Measurements from ENCODE around the gene GNPDA2.
"Not testable (repeated sequence)": the region's sequence is repeated elsewhere in the genome, so short reads cannot be mapped to it uniquely, and the experiment has no call there.

The GNPDA2 gene

GRCh38 chr4:44726038-44726871 is at the start of gene GNPDA2:
Gene GNPDA2, minus strand, starts transcription at chr4:44726556. Its CDS starts 4,349 bp downstream, at chr4:44722207.
- DNase-seq (ENCODE audit: low read depth in 2 of 2): peak; percentile 75 to 78

GRCh38 chr4:44772340-44772739 is 46.0 kb upstream of the GNPDA2 start:
- no peak for DNase-seq (ENCODE audit: low read depth in 2 of 2)

- no peak for DNase-seq (ENCODE audit: low read depth in 2 of 2)
Observed at GRCh38 chr4:44771789-44772188, 45.4 kb upstream of the GNPDA2 start.

GRCh38 chr4:44766453-44766852 is 40.1 kb upstream of the GNPDA2 start:
- DNase-seq (ENCODE audit: low read depth in 2 of 2): no peak

- no peak for DNase-seq (ENCODE audit: low read depth in 2 of 2)
Observed at GRCh38 chr4:44765116-44765515, 38.8 kb upstream of the GNPDA2 start.

- DNase-seq (ENCODE audit: low read depth in 2 of 2): no peak
Observed at GRCh38 chr4:44761306-44761705, 35.0 kb upstream of the GNPDA2 start.

- no peak for DNase-seq (ENCODE audit: low read depth in 2 of 2)
Observed at GRCh38 chr4:44760142-44760898, 34.0 kb upstream of the GNPDA2 start.

- DNase-seq (ENCODE audit: low read depth in 2 of 2): no peak
Observed at GRCh38 chr4:44756559-44756958, 30.2 kb upstream of the GNPDA2 start.

GRCh38 chr4:44740201-44740600 is 13.8 kb upstream of the GNPDA2 start:
- DNase-seq (ENCODE audit: low read depth in 2 of 2): no peak

GRCh38 chr4:44738615-44739014 is 12.3 kb upstream of the GNPDA2 start:
- no peak for DNase-seq (ENCODE audit: low read depth in 2 of 2)

GRCh38 chr4:44736900-44737299 is 10.5 kb upstream of the GNPDA2 start:
- DNase-seq (ENCODE audit: low read depth in 2 of 2): no peak

- DNase-seq (ENCODE audit: low read depth in 2 of 2): not testable (repeated sequence)
Observed at GRCh38 chr4:44728694-44729093, 2.3 kb upstream of the GNPDA2 start.

- DNase-seq (ENCODE audit: low read depth in 2 of 2): no peak
Observed at GRCh38 chr4:44727471-44727870, 1.1 kb upstream of the GNPDA2 start.

- no peak for DNase-seq (ENCODE audit: low read depth in 2 of 2)
Observed at GRCh38 chr4:44725726-44726037, 674 bp downstream of the GNPDA2 start.

GRCh38 chr4:44725166-44725565 is 1.2 kb downstream of the GNPDA2 start:
- DNase-seq (ENCODE audit: low read depth in 2 of 2): no peak

- no peak for DNase-seq (ENCODE audit: low read depth in 2 of 2)
Observed at GRCh38 chr4:44722001-44722400, 4.4 kb downstream of the GNPDA2 start.

- DNase-seq (ENCODE audit: low read depth in 2 of 2): no peak
Observed at GRCh38 chr4:44720371-44720770, 6.0 kb downstream of the GNPDA2 start.

- DNase-seq (ENCODE audit: low read depth in 2 of 2): no peak
Observed at GRCh38 chr4:44716597-44716996, 9.8 kb downstream of the GNPDA2 start.

GRCh38 chr4:44713125-44713524 is 13.2 kb downstream of the GNPDA2 start:
- no peak for DNase-seq (ENCODE audit: low read depth in 2 of 2)

- DNase-seq (ENCODE audit: low read depth in 2 of 2): no peak
Observed at GRCh38 chr4:44704673-44705072, 21.7 kb downstream of the GNPDA2 start.

GRCh38 chr4:44701037-44701436 is 25.3 kb downstream of the GNPDA2 start:
- DNase-seq (ENCODE audit: low read depth in 2 of 2): no peak

- no peak for DNase-seq (ENCODE audit: low read depth in 2 of 2)
Observed at GRCh38 chr4:44700427-44700826, 25.9 kb downstream of the GNPDA2 start.

- DNase-seq (ENCODE audit: low read depth in 2 of 2): no peak
Observed at GRCh38 chr4:44684648-44685047, 41.7 kb downstream of the GNPDA2 start.
